GM12878 (cell line): ENCODE results near the gene MUC13. TPM values are rescaled to one million over a fixed set of nuclear protein-coding genes. Genes with fewer than 3 reads are reported as not detected.

Source experiments
- ATAC-seq: fragments of 200-7000 bp; cut with Tn5 transposase; 3 replicates; pipeline ENCODE4 v1.9.1; 2020; ENCODE audit warnings: mild to moderate bottlenecking, moderate library complexity
- BruUV-seq: library from RNA; stranded (reverse); fragments of 400-500 nt; replicated peaks from 2 replicates; lab custom pipeline; 2021; lab: Mats Ljungman, UMichigan
- CTCF ChIA-PET: fragments of 300-600 bp; sonication (Branson Sonifier 250); formaldehyde crosslinking; extraction: SDS; loops from one replicate; lab custom pipeline; 2021; ENCODE audit warnings: inconsistent platforms; lab: Yijun Ruan, JAX
- POLR2A ChIA-PET: fragments of 350-600 bp; formaldehyde crosslinking; extraction: SDS; loops from one replicate; lab custom pipeline; 2021; ENCODE audit warnings: inconsistent platforms; lab: Charles Lee
- RAD21 ChIA-PET: fragments of 300-600 bp; sonication (Branson Sonifier 250); formaldehyde crosslinking; loops from one replicate; lab custom pipeline; 2023; ENCODE audit warnings: antibody characterized with exemption; ENCODE audit not compliant: unreplicated experiment; lab: Charles Lee
- SMC1A ChIA-PET: fragments of 300-600 bp; sonication (Branson Sonifier 250); formaldehyde crosslinking; loops from one replicate; lab custom pipeline; 2023; ENCODE audit not compliant: unreplicated experiment, uncharacterized antibody; lab: Charles Lee
- DNase-seq: peaks from one replicate; pipeline ENCODE4 v3.0.0-alpha.2; 2011; ENCODE audit warnings: low read depth, low spot score
- FAIRE-seq: peaks from 3 replicates; lab custom pipeline; 2011; peaks lifted over from hg19 to GRCh38; lab: Jason Lieb, UNC
- H2AFZ ChIP-seq: 2 replicates; pipeline ENCODE4 v1.6.0; 2011; ENCODE audit warnings: low read depth, low read length, control low read depth; ENCODE audit not compliant: control insufficient read depth
- H3K27ac ChIP-seq: 2 replicates; pipeline ENCODE4 v1.5.1; 2011; ENCODE audit warnings: control low read depth; ENCODE audit not compliant: control insufficient read depth, insufficient read depth
- H3K27me3 ChIP-seq, 2 experiments: replicated peaks in 1 of 2; 2 replicates each; pipeline versions ENCODE4 v1.6.0 to v1.6.1; 2011; ENCODE audit warnings: low read length in 1 of 2; ENCODE audit not compliant: control insufficient read depth in 2 of 2, insufficient read depth in 2 of 2
- H3K36me3 ChIP-seq, 2 experiments: 2 replicates each; pipeline ENCODE4 v1.5.1; 2011; ENCODE audit warnings: low read length in 1 of 2; ENCODE audit not compliant: control insufficient read depth in 2 of 2, insufficient read depth in 2 of 2
- H3K4me1 ChIP-seq: 2 replicates; pipeline ENCODE4 v1.6.1; 2011; ENCODE audit warnings: mild to moderate bottlenecking, low read length, moderate library complexity, mixed read lengths; ENCODE audit not compliant: control insufficient read depth, insufficient read depth
- H3K4me2 ChIP-seq: 2 replicates; pipeline ENCODE4 v1.6.0; 2011; ENCODE audit warnings: control low read depth; ENCODE audit not compliant: control insufficient read depth, insufficient read depth
- H3K4me3 ChIP-seq: fragments of 200-600 bp; sonication (generic); 2 replicates; pipeline ENCODE4 v1.5.1; 2016
- H3K79me2 ChIP-seq: 2 replicates; pipeline ENCODE4 v1.6.0; 2011; ENCODE audit warnings: low read length; ENCODE audit not compliant: control insufficient read depth, insufficient read depth
- H3K9ac ChIP-seq: 2 replicates; pipeline ENCODE4 v1.8.0; 2011; ENCODE audit warnings: low read length, control low read depth, mixed read lengths; ENCODE audit not compliant: control insufficient read depth, insufficient read depth
- H3K9me3 ChIP-seq: replicated peaks from 3 replicates; pipeline ENCODE4 v1.5.1; 2011; ENCODE audit warnings: mild to moderate bottlenecking, low read length; ENCODE audit not compliant: control insufficient read depth, insufficient read depth
- H4K20me1 ChIP-seq: 2 replicates; pipeline ENCODE4 v1.6.0; 2011; ENCODE audit not compliant: control insufficient read depth, insufficient read depth
- CBX5 ChIP-seq: sonication (generic); IDR thresholded peaks from 2 replicates; pipeline ENCODE4 v1.6.1; 2016; ENCODE audit warnings: low read depth, moderate library complexity, mild to moderate bottlenecking, inconsistent platforms
- FOS ChIP-seq: IDR thresholded peaks from 3 replicates; pipeline ENCODE4 v1.6.1; 2011; ENCODE audit warnings: borderline replicate concordance; ENCODE audit not compliant: insufficient read length; ENCODE audit errors: extremely low read depth
- GATAD2B ChIP-seq: fragments of 450-650 bp; conservative IDR thresholded peaks from 2 replicates; pipeline ENCODE4 v1.6.1; 2017; ENCODE audit warnings: low read depth, mild to moderate bottlenecking, moderate library complexity
- HDAC2 ChIP-seq: fragments of 200-600 bp; sonication (generic); IDR thresholded peaks from 2 replicates; pipeline ENCODE4 v1.6.1; 2017
- HDGF ChIP-seq: fragments of 450-650 bp; IDR thresholded peaks from 2 replicates; pipeline ENCODE4 v1.6.1; 2016; ENCODE audit warnings: antibody characterized with exemption
- IRF4 ChIP-seq: IDR thresholded peaks from 2 replicates; pipeline ENCODE4 v1.6.1; 2011; ENCODE audit warnings: low read depth, low read length
- IRF5 ChIP-seq: fragments of 450-650 bp; IDR thresholded peaks from 2 replicates; pipeline ENCODE4 v1.6.1; 2017; ENCODE audit warnings: borderline replicate concordance
- NFYA ChIP-seq: IDR thresholded peaks from 2 replicates; pipeline ENCODE4 v1.6.1; 2011; ENCODE audit warnings: low read depth, mild to moderate bottlenecking, low read length, improper control_type of control experiment, borderline replicate concordance
- RCOR1 ChIP-seq: conservative IDR thresholded peaks from 2 replicates; pipeline ENCODE4 v1.6.1; 2012; ENCODE audit warnings: low read depth, low read length, improper control_type of control experiment
- SIN3A ChIP-seq: IDR thresholded peaks from 2 replicates; pipeline ENCODE4 v1.6.1; 2012; ENCODE audit warnings: low read depth, low read length, improper control_type of control experiment
- STAT1 ChIP-seq: fragments of 450-650 bp; conservative IDR thresholded peaks from 2 replicates; pipeline ENCODE4 v1.6.1; 2014; ENCODE audit warnings: antibody characterized with exemption, mild to moderate bottlenecking
- WGBS: methylation state at CpG from one replicate; pipeline ENCODE4 v1.1.6; 2016; ENCODE audit warnings: low lambda C conversion rate; ENCODE audit not compliant: insufficient replicate concordance, insufficient coverage; ENCODE audit errors: missing lambda C conversion rate; 5-methylcytosine and 5-hydroxymethylcytosine counted together
- in situ Hi-C: fragments of 300-500 bp; cut with MboI; formaldehyde crosslinking; loops from 9 replicates; pipeline ENCODE4 v1.14.3; 2018; ENCODE audit warnings: mixed read lengths
- intact Hi-C: fragments of 100-400 bp; cut with micrococcal nuclease; formaldehyde crosslinking; loops from one replicate; pipeline ENCODE4 v1.14.2; 2022; ENCODE audit not compliant: unreplicated experiment
- polyA plus RNA-seq, 11 experiments: library from polyadenylated mRNA; depleted of rRNA in 4 of 11; unstranded in 6 of 11; stranded (reverse) in 5 of 11; fragments of >200 nt; fragmentation: Nextera tagmentation in 4 of 11; fragmentation: Illumina TruSeq in 1 of 11; extraction: Ambion mirVana in 4 of 11; extraction: Trizol in 1 of 11; gene quantifications; 1 replicate in 1 of 11; 2 replicates in 10 of 11; pipeline versions ENCODE4 v1.2.1 to v1.2.3, GENCODE V29; 2011 to 2016; ENCODE audit warnings: inconsistent platforms in 2 of 11, missing spikeins in 2 of 11, low read depth in 1 of 11
- total RNA-seq, 4 experiments: library from RNA; depleted of rRNA in 3 of 4; stranded (reverse); fragments of >200 nt in 3 of 4; fragmentation: Illumina TruSeq in 1 of 4; extraction: Trizol in 1 of 4; gene quantifications; 2 replicates each; pipeline versions ENCODE4 v1.2.1 to v1.2.3, GENCODE V29; 2013 to 2021
- TF ChIP-seq, protein P1 (sequence below): fragments of 450-650 bp; IDR thresholded peaks from 2 replicates; pipeline ENCODE4 v1.6.1; 2016; ENCODE audit warnings: mild to moderate bottlenecking

MUC13 gene
- total and polyA plus RNA-seq, 10 of the 15 experiments (the other 5 are each of a cell fraction or from before 2014, with no cell fraction given) = 0.27 to 60.1 (median 0.76) TPM

GRCh38 chr3:124939661-124940060 lies 5.1 kb upstream of the MUC13 start (continued):
- no peak for TF ChIP-seq HDAC2
- no peak for TF ChIP-seq NFYA
- no peak for TF ChIP-seq CBX5
- TF ChIP-seq, all 136 proteins: peak for 0

GRCh38 chr3:124938896-124939295 lies 4.3 kb upstream of the MUC13 start:
- ATAC-seq (no peak), DNase-seq (no peak)
- intact Hi-C loops = no loop called here
- Histone ChIP-seq H3K9me3 (no peaks in the 10 kb centered on the region; the same call in 2 of the 3 replicates), H3K36me3 (no peaks in the 10 kb centered on the region), H3K79me2 (no peaks in the 10 kb centered on the region), H3K4me3 (no peak overlapping the region), H3K4me2 (no peak overlapping the region)
- ChIA-PET CTCF (interaction anchor here (0.8 to 1.7 kb wide), 5 partner anchors 11 to 284 kb away, joined by 3 to 5 read pairs (median 5); no protein-coding TSS in a partner anchor), POLR2A (interaction anchor here (0.6 to 1.0 kb wide), 2 partner anchors 259 to 657 kb away, joined by 3 to 5 read pairs; no protein-coding TSS in a partner anchor), RAD21 (interaction anchor here (1.2 kb wide), 1 partner anchor 178 kb away, joined by 3 read pairs; no protein-coding TSS in a partner anchor)
- TF ChIP-seq IRF4 (no peak), SIN3A (no peak), FOS (no peak), STAT1 (no peak), IRF5 (no peak), RCOR1 (no peak), HDAC2 (no peak), GATAD2B (no peak), HDGF (no peak)
- TF ChIP-seq, protein P1, sequence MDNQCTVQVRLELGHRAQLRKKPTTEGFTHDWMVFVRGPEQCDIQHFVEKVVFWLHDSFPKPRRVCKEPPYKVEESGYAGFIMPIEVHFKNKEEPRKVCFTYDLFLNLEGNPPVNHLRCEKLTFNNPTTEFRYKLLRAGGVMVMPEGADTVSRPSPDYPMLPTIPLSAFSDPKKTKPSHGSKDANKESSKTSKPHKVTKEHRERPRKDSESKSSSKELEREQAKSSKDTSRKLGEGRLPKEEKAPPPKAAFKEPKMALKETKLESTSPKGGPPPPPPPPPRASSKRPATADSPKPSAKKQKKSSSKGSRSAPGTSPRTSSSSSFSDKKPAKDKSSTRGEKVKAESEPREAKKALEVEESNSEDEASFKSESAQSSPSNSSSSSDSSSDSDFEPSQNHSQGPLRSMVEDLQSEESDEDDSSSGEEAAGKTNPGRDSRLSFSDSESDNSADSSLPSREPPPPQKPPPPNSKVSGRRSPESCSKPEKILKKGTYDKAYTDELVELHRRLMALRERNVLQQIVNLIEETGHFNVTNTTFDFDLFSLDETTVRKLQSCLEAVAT = no peak
- TF ChIP-seq, all 136 proteins: peak for 0
- WGBS = 98% methylated on average over 5 of the region's 5 CpGs
- Histone ChIP-seq H4K20me1 (no peaks in the 10 kb centered on the region), H3K27ac (no peak overlapping the region), H3K9ac (no peak overlapping the region), H3K27me3 (no peaks in the 10 kb centered on the region; a peak in 1 of 4 replicates), H3K4me1 (no peaks in the 10 kb centered on the region; the same call in 1 of the 2 replicates), H2AFZ (no peak overlapping the region)
- SMC1A ChIA-PET = interaction anchor here (0.8 to 1.6 kb wide), 6 partner anchors 12 to 502 kb away, joined by 3 to 6 read pairs (median 4); no protein-coding TSS in a partner anchor
- FAIRE-seq = no peak
- in situ Hi-C loops = no loop called here
- no TSS peak for BruUV-seq
